Spinal cord (tissue), 10 donors: ENCODE measurements around the gene WWOX. TPM values are rescaled to one million over a fixed set of nuclear protein-coding genes. Genes with fewer than 3 reads are reported as not detected.
A peak's percentile ranks its signal among the peaks of the same experiment; 100 is the strongest.

ENCODE experiments used
- DNase-seq, 6 donors: peaks; one replicate each; pipeline versions ENCODE4 v3.0.0 to v3.0.0-alpha.2; 2013 to 2015; ENCODE audit warnings: low spot score in 6 of 6, low read depth in 4 of 6
- H3K27ac ChIP-seq: one replicate; pipeline ENCODE4 v1.5.1; 2013; ENCODE audit warnings: low read depth, low read length, control low read depth
- H3K27me3 ChIP-seq: one replicate; pipeline ENCODE4 v1.6.1; 2013; ENCODE audit warnings: low read length; ENCODE audit not compliant: control insufficient read depth, insufficient read depth
- H3K36me3 ChIP-seq: one replicate; pipeline ENCODE4 v1.6.1; 2013; ENCODE audit warnings: low read length; ENCODE audit not compliant: control insufficient read depth, insufficient read depth
- H3K4me1 ChIP-seq: one replicate; pipeline ENCODE4 v1.6.1; 2013; ENCODE audit warnings: low read length; ENCODE audit not compliant: control insufficient read depth, insufficient read depth
- H3K4me3 ChIP-seq: one replicate; pipeline ENCODE4 v1.5.1; 2013; ENCODE audit warnings: low read depth, low read length, control low read depth
- H3K9me3 ChIP-seq: one replicate; pipeline ENCODE4 v1.6.1; 2013; ENCODE audit warnings: low read length; ENCODE audit not compliant: control insufficient read depth, insufficient read depth
- WGBS: methylation state at CpG from one replicate; pipeline ENCODE4 v1.1.5; 2013; ENCODE audit warnings: missing lambda C conversion rate; ENCODE audit not compliant: insufficient coverage; 5-methylcytosine and 5-hydroxymethylcytosine counted together
- polyA plus RNA-seq, 2 donors: library from polyadenylated mRNA; unstranded; fragments of 120-200 nt; gene quantifications; one replicate each; pipeline ENCODE4 v1.2.1, GENCODE V29; 2013; ENCODE audit not compliant: insufficient read length in 2 of 2
- total RNA-seq, 2 donors: library from RNA; depleted of rRNA in 1 of 2; stranded (reverse); fragments of 120-200 nt in 1 of 2; fragments of >200 nt in 1 of 2; gene quantifications; one replicate each; pipeline versions ENCODE4 v1.2.3 to v1.2.4, GENCODE V29; 2013 to 2014
- donor health status: healthy.

The WWOX gene
- total and polyA plus RNA-seq, 4 donors, result 27.5 to 51.5 (median 32.5) TPM

DNA sequence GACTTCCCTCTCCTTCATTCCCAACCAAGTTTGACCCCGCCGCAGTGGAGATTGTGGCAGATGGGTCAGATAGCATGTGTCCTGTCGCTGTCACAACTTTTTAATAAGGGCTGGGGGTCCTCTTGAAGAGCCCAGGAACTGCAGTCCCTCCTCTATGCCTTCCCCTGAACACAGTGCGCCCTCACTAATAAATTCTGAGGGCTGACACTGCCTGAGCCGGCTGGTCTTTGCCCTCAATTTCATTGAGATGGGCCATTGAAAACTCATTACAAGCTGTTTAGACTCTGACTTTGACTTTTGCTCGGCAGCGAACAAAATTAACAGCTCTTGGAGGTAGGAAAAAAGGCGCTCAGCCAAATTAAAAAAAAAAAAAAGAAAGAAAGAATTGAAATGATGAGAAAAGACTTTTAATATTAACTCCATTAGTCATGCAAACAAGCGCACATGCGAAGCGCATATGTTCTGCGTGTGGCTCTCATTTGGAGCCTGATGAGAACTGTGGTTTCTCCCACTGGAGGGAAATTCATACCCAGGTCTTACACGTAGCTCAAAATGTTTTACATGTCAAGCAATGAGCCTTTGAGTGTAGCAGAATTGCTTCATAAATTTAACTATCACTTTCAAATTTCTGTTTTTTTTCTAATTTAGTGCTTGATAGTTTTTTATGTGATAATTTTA, 704.7 kb downstream of the WWOX start:
- Histone ChIP-seq H3K4me3 (no peak overlapping the region), H3K4me1 (no peaks in the 10 kb centered on the region), H3K27me3 (no peaks in the 10 kb centered on the region), H3K27ac (no peak overlapping the region), H3K9me3 (no peaks in the 10 kb centered on the region), H3K36me3 (no peaks in the 10 kb centered on the region)
- DNase-seq, result peak in 1 of 6 donors; percentile 61
- whole genome bisulfite sequencing, result 74% methylated on average over 7 of the region's 13 CpGs

- H3K27ac ChIP-seq, result no peak overlapping the region
Measured at GRCh38 chr16:78805556-78805955, 706.1 kb downstream of the WWOX start.

DNA sequence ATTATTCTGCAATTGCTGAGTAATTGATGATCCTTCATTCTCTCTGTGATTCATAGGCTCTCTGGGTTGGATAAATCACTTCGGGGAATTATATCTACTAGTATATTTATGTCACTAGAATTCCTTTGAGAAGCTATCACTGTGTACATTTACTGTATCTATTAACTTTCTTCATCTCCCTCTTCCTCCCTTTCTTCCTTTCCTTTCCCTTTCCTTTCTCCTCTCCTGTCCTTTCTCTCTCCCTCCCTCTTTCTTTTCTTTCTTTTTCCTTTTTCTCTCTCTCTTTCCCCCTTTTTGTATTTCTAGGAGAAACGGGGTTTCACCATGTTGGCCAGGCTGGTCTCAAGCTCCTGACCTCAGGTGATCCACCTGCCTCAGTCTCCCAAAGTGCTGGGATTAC, 711.8 kb downstream of the WWOX start:
- Histone ChIP-seq H3K27ac (no peak overlapping the region), H3K9me3 (no peaks in the 10 kb centered on the region), H3K27me3 (no peaks in the 10 kb centered on the region), H3K4me1 (no peaks in the 10 kb centered on the region), H3K36me3 (no peaks in the 10 kb centered on the region), H3K4me3 (no peak overlapping the region)
- WGBS, result 100% methylated on average over 1 of the region's 2 CpGs
- DNase-seq, result no peak

More at GRCh38 chr16:78805556-78805955, 706.1 kb downstream of the WWOX start:
- Histone ChIP-seq H3K36me3 (no peaks in the 10 kb centered on the region), H3K4me1 (no peaks in the 10 kb centered on the region), H3K9me3 (no peaks in the 10 kb centered on the region), H3K4me3 (no peak overlapping the region), H3K27me3 (no peaks in the 10 kb centered on the region)
- DNase-seq, result no peak
- no CpG with 5 or more reads among the region's 5 CpGs for WGBS

DNA sequence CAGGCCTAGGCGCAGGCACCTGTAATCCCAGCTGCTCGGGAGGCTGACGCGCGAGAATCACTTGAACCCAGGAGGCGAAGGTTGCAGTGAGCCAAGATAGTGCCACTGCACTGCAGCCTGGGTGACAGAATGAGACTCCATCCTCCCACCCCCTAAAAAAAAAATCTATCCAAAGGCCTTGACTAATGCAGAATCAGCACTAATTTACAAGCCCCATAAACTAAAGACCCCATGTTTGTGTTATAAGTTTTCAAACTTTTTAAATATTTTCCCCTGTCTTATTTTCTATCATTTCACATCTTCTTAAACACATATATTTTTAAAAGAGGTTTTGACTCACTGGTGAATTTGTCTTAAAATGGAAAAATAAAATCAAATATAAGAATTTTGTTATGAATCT, 713.1 kb downstream of the WWOX start:
- no peak for DNase-seq
- H3K36me3 ChIP-seq, result no peaks in the 10 kb centered on the region
- H3K9me3 ChIP-seq, result no peaks in the 10 kb centered on the region
- H3K27ac ChIP-seq, result no peak overlapping the region
- H3K4me1 ChIP-seq, result peaks cover 2% of the 10 kb centered on the region
- no peak overlapping the region for H3K4me3 ChIP-seq
- H3K27me3 ChIP-seq, result no peaks in the 10 kb centered on the region
- WGBS, result 89% methylated on average over 6 of the region's 6 CpGs

GRCh38 chr16:78813661-78814311, 714.3 kb downstream of the WWOX start:
- 75% methylated on average over 5 of the region's 10 CpGs for WGBS
- no peak for DNase-seq
- Histone ChIP-seq H3K4me1 (peaks cover 11% of the 10 kb centered on the region), H3K36me3 (no peaks in the 10 kb centered on the region), H3K4me3 (no peak overlapping the region), H3K27ac (no peak overlapping the region), H3K9me3 (no peaks in the 10 kb centered on the region), H3K27me3 (no peaks in the 10 kb centered on the region)

- Histone ChIP-seq H3K27me3 (no peaks in the 10 kb centered on the region), H3K4me1 (peaks cover 11% of the 10 kb centered on the region), H3K36me3 (no peaks in the 10 kb centered on the region), H3K9me3 (no peaks in the 10 kb centered on the region), H3K27ac (peak overlapping the region; percentile 35), H3K4me3 (no peak overlapping the region)
- 53% methylated on average over 2 of the region's 2 CpGs for WGBS
- DNase-seq, result peak in 1 of 6 donors; percentile 31
Measured at GRCh38 chr16:78815713-78816112, 716.3 kb downstream of the WWOX start.

GRCh38 chr16:78816499-78817195, 717.2 kb downstream of the WWOX start:
- Histone ChIP-seq H3K27ac (peak overlapping the region; percentile 7), H3K9me3 (no peaks in the 10 kb centered on the region), H3K27me3 (no peaks in the 10 kb centered on the region), H3K36me3 (no peaks in the 10 kb centered on the region), H3K4me3 (no peak overlapping the region), H3K4me1 (peaks cover 11% of the 10 kb centered on the region)
- no CpG with 5 or more reads among the region's 2 CpGs for WGBS
- peak in 1 of 6 donors; percentile 52 for DNase-seq

GRCh38 chr16:78817200-78817739, 717.8 kb downstream of the WWOX start:
- H3K9me3 ChIP-seq, result no peaks in the 10 kb centered on the region
- no peaks in the 10 kb centered on the region for H3K36me3 ChIP-seq
- no peak overlapping the region for H3K4me3 ChIP-seq
- H3K4me1 ChIP-seq, result peaks cover 11% of the 10 kb centered on the region
- H3K27ac ChIP-seq, result peak overlapping the region; percentile 7
- no peaks in the 10 kb centered on the region for H3K27me3 ChIP-seq
- WGBS, result 41% methylated on average over 2 of the region's 6 CpGs
- peak in 2 of 6 donors; percentile 33 to 86 for DNase-seq

DNA sequence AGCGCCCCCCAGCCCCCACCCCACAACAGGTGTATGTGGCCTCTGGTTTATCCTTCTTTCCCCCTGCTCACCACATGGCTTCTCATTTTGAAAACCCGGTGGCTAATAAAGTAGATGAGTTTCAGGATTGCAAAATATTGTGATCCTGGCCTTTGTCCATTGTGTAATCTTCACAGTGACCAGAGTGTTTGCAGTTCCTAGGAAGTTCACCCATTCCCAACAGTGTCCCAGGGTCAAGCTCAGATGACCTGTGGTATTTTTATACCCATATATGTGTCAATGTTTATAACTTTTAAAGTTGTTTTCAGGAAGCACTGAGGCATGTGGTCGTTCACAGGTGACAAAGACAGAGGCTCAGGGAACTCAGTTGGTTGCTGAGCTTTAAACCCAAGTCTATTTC, 721.9 kb downstream of the WWOX start:
- no peak overlapping the region for H3K27ac ChIP-seq
- no peaks in the 10 kb centered on the region for H3K9me3 ChIP-seq
- no peaks in the 10 kb centered on the region for H3K27me3 ChIP-seq
- H3K36me3 ChIP-seq, result no peaks in the 10 kb centered on the region
- H3K4me1 ChIP-seq, result peaks cover 11% of the 10 kb centered on the region
- no peak for DNase-seq
- WGBS, result 78% methylated on average over 1 of the region's 3 CpGs
- H3K4me3 ChIP-seq, result no peak overlapping the region
